ENCODE data around the gene IMPDH2. TPM values are rescaled to one million over a fixed set of nuclear protein-coding genes. Genes with fewer than 3 reads are reported as not detected.
"Not testable (repeated sequence)": the region's sequence is repeated elsewhere in the genome, so short reads cannot be mapped to it uniquely, and the experiment has no call there.

The IMPDH2 gene
- total RNA-seq, 1 donor from 2014 or later: 59.6 TPM

DNA sequence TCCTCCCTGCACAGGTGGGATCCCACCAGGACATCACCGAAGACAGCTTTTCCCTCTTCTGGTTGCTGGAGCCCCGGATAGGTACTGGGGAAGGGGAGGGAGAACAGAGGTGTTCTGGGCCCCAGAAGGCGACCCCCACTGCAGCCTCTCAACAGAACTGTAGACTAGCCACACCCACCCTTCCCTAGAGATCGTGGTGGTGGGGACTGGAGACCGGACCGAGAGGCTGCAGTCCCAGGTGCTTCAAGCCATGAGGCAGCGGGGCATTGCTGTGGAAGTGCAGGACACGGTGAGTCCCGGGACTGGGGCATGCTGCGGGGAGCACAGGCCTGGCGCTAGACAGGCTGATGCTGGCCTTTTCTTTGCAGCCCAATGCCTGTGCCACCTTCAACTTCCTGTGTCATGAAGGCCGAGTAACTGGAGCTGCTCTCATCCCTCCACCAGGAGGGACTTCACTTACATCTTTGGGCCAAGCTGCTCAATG, 6.5 kb downstream of the IMPDH2 start:
- DNase-seq: no peak
- intact Hi-C loops (cut with micrococcal nuclease): no loop called here
- no peak for ATAC-seq

- DNase-seq (peak; percentile 96), ATAC-seq (peak; percentile 85)
- intact Hi-C loops (cut with micrococcal nuclease): no loop called here
These were observed 7.1 kb downstream of the IMPDH2 start, which contains the start of gene NDUFAF3 for GRCh38 chr3:49021813-49022687. Gene NDUFAF3 (plus strand): TSS chr3:49022121. CDS start chr3:49022145, 24 bp downstream.

GRCh38 chr3:49021213-49021812, 7.9 kb downstream of the IMPDH2 start:
- DNase-seq (peak; percentile 100), ATAC-seq (peak; percentile 89)
- intact Hi-C loops (cut with micrococcal nuclease): no loop called here

DNA sequence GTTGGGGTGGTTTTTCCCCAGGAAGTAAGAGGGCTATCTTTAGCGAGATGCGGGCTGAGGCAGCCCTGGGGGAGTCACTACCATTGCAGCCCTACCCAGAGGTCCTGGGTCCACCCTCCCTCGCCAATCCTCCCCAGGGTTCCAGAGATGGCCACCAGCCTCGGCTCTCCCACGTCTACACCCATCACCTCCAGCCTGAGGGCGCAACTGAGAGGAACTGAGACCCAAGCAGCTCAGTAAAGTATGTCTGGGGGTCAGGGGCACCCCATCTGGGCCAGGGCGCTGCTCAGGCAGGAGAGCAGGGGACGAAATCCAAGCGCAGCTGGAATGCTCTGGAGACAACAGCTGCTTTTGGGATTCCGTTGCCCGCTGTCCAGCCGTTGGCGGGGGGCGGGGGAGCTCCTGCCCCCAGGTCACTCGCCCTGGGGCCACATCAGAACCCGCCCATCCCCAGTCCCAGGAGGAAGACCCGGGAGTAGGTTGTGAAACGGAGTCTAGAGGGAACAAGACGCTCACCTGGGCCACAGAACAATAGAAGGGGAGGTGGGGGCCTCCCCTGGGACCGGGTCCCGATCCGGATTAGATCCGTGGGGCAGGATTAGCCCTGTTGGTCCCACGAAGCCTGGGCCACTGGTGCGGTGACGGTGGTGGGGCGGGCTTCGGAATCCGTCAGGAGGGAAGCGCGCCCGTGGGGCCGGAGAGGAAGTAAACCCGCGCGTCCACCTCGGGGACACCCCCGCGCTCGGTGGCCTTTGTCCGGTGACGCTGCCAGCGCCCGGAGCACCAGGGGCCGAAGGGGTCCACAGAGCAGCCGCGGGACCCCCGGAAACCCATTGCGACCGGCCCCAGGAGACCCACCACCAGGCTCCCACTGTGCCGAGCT, 8.6 kb downstream of the IMPDH2 start:
- intact Hi-C loops (cut with micrococcal nuclease): no loop called here
- DNase-seq (peak; percentile 76), ATAC-seq (peak; percentile 3)

DNA sequence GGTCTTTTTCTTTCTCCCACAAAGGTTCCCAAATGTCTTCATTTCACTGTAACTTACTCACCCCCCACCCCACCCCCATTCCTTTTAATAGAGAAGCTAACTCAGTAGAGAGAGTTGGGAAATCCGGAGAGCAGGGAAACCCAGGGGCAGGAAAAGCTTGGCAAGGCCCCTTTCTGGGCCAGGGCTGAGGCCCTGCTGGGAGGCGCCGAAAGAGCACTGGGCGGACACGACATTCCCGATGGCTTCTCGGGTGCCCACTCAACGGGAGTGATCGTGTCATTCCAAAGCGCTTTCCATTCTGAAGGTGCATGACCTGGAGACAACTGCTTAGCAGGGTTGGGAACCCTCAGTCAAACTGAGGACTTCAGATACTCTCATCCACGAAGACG, 9.3 kb downstream of the IMPDH2 start:
- no peak for DNase-seq
- intact Hi-C loops (cut with micrococcal nuclease): no loop called here
- no peak for ATAC-seq

DNA sequence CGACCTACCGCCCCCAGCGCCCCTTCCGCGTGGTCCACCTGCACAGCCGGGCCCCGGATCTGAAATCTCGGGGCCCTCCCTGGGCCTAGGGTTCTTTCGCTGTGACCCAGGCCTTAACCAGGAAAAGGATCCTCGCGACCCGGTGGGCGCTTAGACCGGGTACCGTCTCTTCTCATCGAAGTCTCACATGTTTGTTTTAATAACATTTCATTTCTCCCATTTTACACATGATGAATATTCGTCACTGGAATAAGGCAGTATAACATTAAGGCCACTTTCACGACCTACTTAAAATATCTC, 10.5 kb downstream of the IMPDH2 start:
- no peak for ATAC-seq
- no peak for DNase-seq
- intact Hi-C loops (cut with micrococcal nuclease): no loop called here

- ATAC-seq: peak; percentile 3
- peak; percentile 81 for DNase-seq
- intact Hi-C loops (cut with micrococcal nuclease): no loop called here
These were observed 11.1 kb downstream of the IMPDH2 start, which contains the start of gene DALRD3 for GRCh38 chr3:49017971-49018706. Gene DALRD3 (minus strand): TSS chr3:49018580. CDS start chr3:49018564, 16 bp downstream.

- intact Hi-C loops (cut with micrococcal nuclease): no loop called here
- no peak for ATAC-seq
- no peak for DNase-seq
These were observed 11.8 kb downstream of the IMPDH2 start for GRCh38 chr3:49017229-49017970.

- no peak for ATAC-seq
- no peak for DNase-seq
- intact Hi-C loops (cut with micrococcal nuclease): no loop called here
These were observed 12.6 kb downstream of the IMPDH2 start for GRCh38 chr3:49016414-49017228.

- DNase-seq (no peak), ATAC-seq (no peak)
- intact Hi-C loops (cut with micrococcal nuclease): no loop called here
These were observed 13.4 kb downstream of the IMPDH2 start for GRCh38 chr3:49015765-49016164.

DNA sequence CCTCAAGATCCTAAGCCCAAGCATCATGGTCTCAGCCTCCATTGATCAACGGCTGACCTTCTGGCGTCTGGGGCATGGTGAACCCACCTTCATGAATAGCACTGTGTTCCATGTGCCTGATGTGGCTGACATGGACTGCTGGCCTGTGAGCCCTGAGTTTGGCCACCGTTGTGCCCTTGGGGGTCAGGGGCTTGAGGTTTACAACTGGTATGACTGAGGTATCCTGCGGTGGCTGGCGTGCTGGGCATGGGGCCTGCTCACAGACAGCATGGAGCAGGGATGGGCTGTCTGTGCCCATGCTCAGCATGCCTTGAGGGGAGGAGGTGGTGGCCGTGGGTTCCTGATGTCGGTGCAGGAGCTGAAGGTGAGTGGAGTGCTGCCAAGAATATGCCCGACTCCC, 14.1 kb downstream of the IMPDH2 start:
- no peak for ATAC-seq
- intact Hi-C loops (cut with micrococcal nuclease): no loop called here
- DNase-seq: no peak

- no peak for ATAC-seq
These were observed 15.2 kb downstream of the IMPDH2 start for GRCh38 chr3:49013738-49014660.

DNA sequence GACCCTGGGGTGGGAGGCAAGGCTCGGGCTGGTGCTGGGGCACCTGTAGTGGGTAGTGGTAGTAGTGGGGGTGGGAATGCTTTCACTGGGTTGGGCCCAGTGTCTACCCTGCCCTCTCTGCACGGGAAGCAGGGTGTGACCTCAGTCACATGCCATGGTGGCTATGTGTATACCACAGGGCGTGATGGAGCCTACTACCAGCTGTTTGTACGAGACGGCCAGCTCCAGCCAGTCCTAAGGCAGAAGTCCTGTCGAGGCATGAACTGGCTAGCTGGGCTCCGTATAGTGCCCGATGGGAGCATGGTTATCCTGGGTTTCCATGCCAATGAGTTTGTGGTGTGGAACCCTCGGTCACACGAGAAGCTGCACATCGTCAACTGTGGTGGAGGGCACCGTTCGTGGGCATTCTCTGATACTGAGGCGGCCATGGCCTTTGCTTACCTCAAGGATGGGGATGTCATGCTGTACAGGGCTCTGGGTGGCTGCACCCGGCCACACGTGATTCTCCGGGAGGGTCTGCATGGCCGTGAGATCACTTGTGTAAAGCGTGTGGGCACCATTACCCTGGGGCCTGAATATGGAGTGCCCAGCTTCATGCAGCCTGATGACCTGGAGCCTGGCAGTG, 16.0 kb downstream of the IMPDH2 start:
- intact Hi-C loops (cut with micrococcal nuclease): no loop called here
- ATAC-seq (no peak), DNase-seq (no peak)

More at GRCh38 chr3:49013738-49014660, 15.2 kb downstream of the IMPDH2 start:
- no peak for DNase-seq
- intact Hi-C loops (cut with micrococcal nuclease): no loop called here

DNA sequence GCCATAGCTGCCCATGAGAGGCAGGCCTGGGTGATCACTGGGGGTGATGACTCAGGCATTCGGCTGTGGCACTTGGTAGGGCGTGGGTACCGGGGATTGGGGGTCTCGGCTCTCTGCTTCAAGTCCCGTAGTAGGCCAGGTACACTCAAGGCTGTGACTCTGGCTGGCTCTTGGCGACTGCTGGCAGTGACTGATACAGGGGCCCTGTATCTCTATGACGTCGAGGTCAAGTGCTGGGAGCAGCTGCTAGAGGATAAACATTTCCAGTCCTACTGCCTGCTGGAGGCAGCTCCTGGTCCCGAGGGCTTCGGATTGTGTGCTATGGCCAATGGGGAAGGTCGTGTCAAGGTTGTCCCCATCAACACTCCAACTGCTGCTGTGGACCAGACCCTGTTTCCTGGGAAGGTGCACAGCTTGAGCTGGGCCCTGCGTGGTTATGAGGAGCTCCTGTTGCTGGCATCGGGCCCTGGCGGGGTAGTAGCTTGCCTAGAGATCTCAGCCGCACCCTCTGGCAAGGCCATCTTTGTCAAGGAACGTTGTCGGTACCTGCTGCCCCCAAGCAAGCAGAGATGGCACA, 16.7 kb downstream of the IMPDH2 start:
- ATAC-seq: peak; percentile 15
- DNase-seq: peak; percentile 53
- intact Hi-C loops (cut with micrococcal nuclease): no loop called here

- ATAC-seq (no peak), DNase-seq (no peak)
- intact Hi-C loops (cut with micrococcal nuclease): no loop called here
These were observed 19.8 kb downstream of the IMPDH2 start for GRCh38 chr3:49009396-49009795.

- ATAC-seq; DNase-seq; intact Hi-C loops (cut with micrococcal nuclease): not testable (repeated sequence)
These were observed 20.6 kb downstream of the IMPDH2 start for GRCh38 chr3:49008627-49009026.

All from left ventricle myocardium superior (tissue), 1 donor.